Measurements from ENCODE around the gene SLC12A4. TPM values are rescaled to one million over a fixed set of nuclear protein-coding genes. Genes with fewer than 3 reads are reported as not detected.

SLC12A4 gene
- total and polyA plus RNA-seq, 2 of the 13 experiments (the other 11 are each of a cell fraction or from before 2014, with no cell fraction given) = 65.1 to 84.3 TPM

- POLR2A ChIA-PET = interaction anchor here (0.6 to 4.6 kb wide), 39 partner anchors 8 to 455 kb away, joined by 3 to 40 read pairs (median 4); partner anchors contain the start of genes ACD, ATP6V0D1, CTCF and DDX28
- intact Hi-C loops (cut with micrococcal nuclease; ENCODE audit: unreplicated experiment) (loop anchor here (1.0 kb wide), 2 partner anchors 8 to 105 kb away; no protein-coding TSS in a partner anchor), in situ Hi-C loops (cut with HindIII; ENCODE audit: extremely low pct_ligation_motif_present, low pct_unique_long_range_greater_than_20kb) (loop anchor here (10.0 kb wide), 1 partner anchor 271 kb away; the partner anchor contains the start of genes ACD, C16orf86, ENKD1 and PARD6A)
- ATAC-seq (peak; percentile 85), FAIRE-seq (peak; percentile 88), DNase-seq (ENCODE audit: low spot score) (peak; percentile 98)
- Histone ChIP-seq H3K4me3 (replicated peaks in 1 of 3; ENCODE audit: insufficient read depth in 1 of 3, low read depth in 2 of 3, low read length in 3 of 3) (peak overlapping the region; percentile 86 to 97 (median 97)), H3K9ac (ENCODE audit: insufficient read depth, low read depth, low read length) (peak overlapping the region; percentile 92), H3K9me3 (ENCODE audit: low read length) (no peaks in the 10 kb centered on the region), H3K79me2 (ENCODE audit: insufficient read depth, low read length) (peaks cover 24% of the 10 kb centered on the region), H3K27ac (ENCODE audit: extremely low read length, insufficient read depth, low read length) (peak overlapping the region; percentile 70), H3K4me1 (ENCODE audit: insufficient read depth, low read length) (peaks cover 30% of the 10 kb centered on the region), H2AFZ (ENCODE audit: low read length) (no peak overlapping the region), H4K20me1 (ENCODE audit: insufficient read depth, low read length) (peaks cover 4% of the 10 kb centered on the region; the same call in 1 of the 2 replicates), H3K36me3 (replicated peaks in 1 of 2; ENCODE audit: control insufficient read depth in 1 of 2, insufficient read depth in 2 of 2, low read length in 2 of 2) (peaks cover 2 to 3% of the 10 kb centered on the region in 2 experiments; a peak in 1 of 5 replicates), H3K27me3 (ENCODE audit: control insufficient read depth in 1 of 2, insufficient read depth in 2 of 2, low read length in 2 of 2) (no peaks in the 10 kb centered on the region; a peak in 1 of 5 replicates), H3K4me2 (ENCODE audit: low read depth, low read length) (peak overlapping the region; percentile 99)
- 0% methylated on average over 25 of the region's 55 CpGs for WGBS (ENCODE audit: low lambda C conversion rate)
- CTCF ChIA-PET (ENCODE audit: low intra/inter-chr PET ratio, low total read pairs) = interaction anchor here (2.4 kb wide), 1 partner anchor 119 kb away, joined by 6 read pairs; no protein-coding TSS in a partner anchor
- BruUV-seq (replicated peaks) = no TSS peak
- TF ChIP-seq FOXO4 (CRISPR knock-in tag; conservative IDR thresholded peaks at IDR 0.05) (no peak), ZNF501 (CRISPR knock-in tag; IDR thresholded peaks at IDR 0.05) (peak; percentile 97), ZNF101 (CRISPR knock-in tag; IDR thresholded peaks at IDR 0.05; ENCODE audit: borderline replicate concordance, low read depth) (0 out of 2 replicates have a peak, but pooled peaks have one; percentile 48), TARDBP (CRISPR knock-in tag; IDR thresholded peaks at IDR 0.05) (peak; percentile 57), RBFOX2 (IDR thresholded peaks at IDR 0.05; ENCODE audit: low read depth, low read length) (peak; percentile 97), CHCHD3 (CRISPR knock-in tag; IDR thresholded peaks at IDR 0.05) (peak; percentile 22; the same call in 1 of the 2 replicates), MAFG (CRISPR knock-in tag; IDR thresholded peaks at IDR 0.05) (no peak), ZFP36 (IDR thresholded peaks at IDR 0.05; ENCODE audit: borderline replicate concordance, low read depth, low read length, partially characterized antibody) (no peak), ZNF350 (CRISPR knock-in tag; IDR thresholded peaks at IDR 0.05; ENCODE audit: borderline replicate concordance, low read depth) (peak; percentile 83; the same call in 1 of the 2 replicates), NFYC (CRISPR knock-in tag; IDR thresholded peaks at IDR 0.05) (peak; percentile 69), MIER3 (CRISPR knock-in tag; IDR thresholded peaks at IDR 0.05; ENCODE audit: borderline replicate concordance) (peak; percentile 80), HCFC1 (IDR thresholded peaks at IDR 0.05; ENCODE audit: low read depth, low read length) (peak; percentile 48; the same call in 1 of the 2 replicates), KLF15 (CRISPR knock-in tag; IDR thresholded peaks at IDR 0.05; ENCODE audit: borderline replicate concordance) (peak; percentile 41; the same call in 1 of the 2 replicates), POGZ (CRISPR knock-in tag; IDR thresholded peaks at IDR 0.05) (peak; percentile 66), ZNF136 (CRISPR knock-in tag; IDR thresholded peaks at IDR 0.05; ENCODE audit: low read depth) (peak; percentile 69), PRPF4 (IDR thresholded peaks at IDR 0.05; ENCODE audit: low read depth, low read length, poor library complexity, severe bottlenecking) (no peak), ZNF629 (CRISPR knock-in tag; conservative IDR thresholded peaks at IDR 0.05) (0 out of 2 replicates have a peak, but pooled peaks have one; percentile 29), ZNF234 (CRISPR knock-in tag; conservative IDR thresholded peaks at IDR 0.05) (no peak), ZNF589 (CRISPR knock-in tag; conservative IDR thresholded peaks at IDR 0.05) (peak; percentile 79; the same call in 1 of the 2 replicates), IRF1 (CRISPR knock-in tag; IDR thresholded peaks at IDR 0.05; ENCODE audit: low read depth) (no peak), FOXK1 (CRISPR knock-in tag; IDR thresholded peaks at IDR 0.05; ENCODE audit: borderline replicate concordance, low read depth) (0 out of 2 replicates have a peak, but pooled peaks have one; percentile 46), ZNF777 (CRISPR knock-in tag; IDR thresholded peaks at IDR 0.05) (peak; percentile 36)
These were observed 32.9 kb downstream of the SLC12A4 start for GRCh38 chr16:67935402-67936123.
